HepG2 (cell line): ENCODE data around the gene ATOSB. TPM values are rescaled to one million over a fixed set of nuclear protein-coding genes. Genes with fewer than 3 reads are reported as not detected.

ENCODE experiments used
- BRCA1 ChIP-seq: sonication (generic); formaldehyde crosslinking; IDR thresholded peaks from 2 replicates; pipeline ENCODE4 v1.4.0; 2020; ENCODE audit warnings: missing genetic modification reagents
- ERF ChIP-seq: IDR thresholded peaks from 2 replicates; pipeline ENCODE4 v1.6.1; 2018; ENCODE audit warnings: missing biosample characterization, missing genetic modification reagents
- MYNN ChIP-seq: sonication (generic); formaldehyde crosslinking; IDR thresholded peaks from 2 replicates; pipeline ENCODE4 v1.4.0; 2020; ENCODE audit warnings: mild to moderate bottlenecking, low read depth, missing genetic modification reagents
- RELA ChIP-seq: sonication (generic); formaldehyde crosslinking; IDR thresholded peaks from 2 replicates; pipeline ENCODE4 v1.4.0; 2020; ENCODE audit warnings: missing genetic modification reagents
- RXRA ChIP-seq: sonication (generic); formaldehyde crosslinking; IDR thresholded peaks from 2 replicates; pipeline ENCODE4 v1.5.1; 2020; ENCODE audit warnings: missing genetic modification reagents
- SETDB1 ChIP-seq: sonication (generic); formaldehyde crosslinking; IDR thresholded peaks from 2 replicates; pipeline ENCODE4 v1.5.1; 2020; ENCODE audit warnings: missing genetic modification reagents, mild to moderate bottlenecking, borderline replicate concordance
- SOX6 ChIP-seq, 2 experiments: fragments of 450-650 bp in 1 of 2; sonication (generic) in 1 of 2; formaldehyde crosslinking in 1 of 2; IDR thresholded peaks; 2 replicates each; pipeline versions ENCODE4 v1.4.0 to v1.6.1; 2017 to 2020; ENCODE audit warnings: antibody characterized with exemption in 1 of 2, mild to moderate bottlenecking in 1 of 2, missing genetic modification reagents in 1 of 2
- SP1 ChIP-seq, 2 experiments: fragments of 450-650 bp in 1 of 2; sonication (generic) in 1 of 2; formaldehyde crosslinking in 1 of 2; IDR thresholded peaks; 2 replicates each; pipeline versions ENCODE4 v1.4.0 to v1.6.1; 2016 to 2020; ENCODE audit warnings: missing genetic modification reagents in 1 of 2
- THAP11 ChIP-seq: IDR thresholded peaks from 2 replicates; pipeline ENCODE4 v1.6.1; 2016; ENCODE audit warnings: missing biosample characterization, missing genetic modification reagents
- TMF1 ChIP-seq: sonication (generic); formaldehyde crosslinking; IDR thresholded peaks from 2 replicates; pipeline ENCODE4 v1.8.1; 2022; ENCODE audit warnings: low read depth, missing genetic modification reagents
- ZBTB10 ChIP-seq: sonication (generic); formaldehyde crosslinking; IDR thresholded peaks from 2 replicates; pipeline ENCODE4 v1.4.0; 2020; ENCODE audit warnings: missing genetic modification reagents, borderline replicate concordance
- ZNF547 ChIP-seq: sonication (generic); formaldehyde crosslinking; IDR thresholded peaks from 2 replicates; pipeline ENCODE4 v1.5.1; 2020; ENCODE audit warnings: mild to moderate bottlenecking, missing genetic modification reagents
- ZNF672 ChIP-seq: sonication (generic); formaldehyde crosslinking; IDR thresholded peaks from 2 replicates; pipeline ENCODE4 v1.8.1; 2022; ENCODE audit warnings: missing genetic modification reagents
- ZSCAN12 ChIP-seq: sonication (generic); formaldehyde crosslinking; IDR thresholded peaks from 2 replicates; pipeline ENCODE4 v1.9.0; 2021; ENCODE audit warnings: mild to moderate bottlenecking, missing genetic modification reagents
- polyA plus RNA-seq, 8 experiments: library from polyadenylated mRNA; depleted of rRNA in 3 of 8; stranded (reverse) in 7 of 8; unstranded in 1 of 8; fragments of >200 nt; fragmentation: Illumina TruSeq in 4 of 8; extraction: Trizol in 4 of 8; gene quantifications; 2 replicates each; pipeline versions ENCODE4 v1.2.1 to v1.2.3, GENCODE V29; 2011 to 2016; ENCODE audit warnings: low read depth in 4 of 8, missing spikeins in 1 of 8, mixed read lengths in 1 of 8; ENCODE audit not compliant: insufficient read depth in 1 of 8
- total RNA-seq, 5 experiments: library from RNA; depleted of rRNA; stranded (reverse); fragments of >200 nt; fragmentation: Illumina TruSeq; extraction: Trizol; gene quantifications; 2 replicates each; pipeline ENCODE4 v1.2.3, GENCODE V29; 2016; ENCODE audit warnings: low read depth in 1 of 5
- TF ChIP-seq, protein P1 (sequence below), 2 experiments: sonication (generic) in 1 of 2; formaldehyde crosslinking in 1 of 2; IDR thresholded peaks; 2 replicates each; pipeline versions ENCODE4 v1.6.1 to v1.9.0; 2014 to 2022; ENCODE audit warnings: antibody characterized with exemption in 1 of 2, borderline replicate concordance in 1 of 2, inconsistent platforms in 1 of 2, low read depth in 1 of 2, missing genetic modification reagents in 1 of 2
- TF ChIP-seq, protein P2 (sequence below): sonication (generic); formaldehyde crosslinking; conservative IDR thresholded peaks from 2 replicates; pipeline ENCODE4 v1.8.1; 2023; ENCODE audit warnings: missing genetic modification reagents

Gene ATOSB
- total and polyA plus RNA-seq, 2 of the 13 experiments (the other 11 are each of a cell fraction or from before 2014, with no cell fraction given) = 1.9 to 6.4 TPM

DNA sequence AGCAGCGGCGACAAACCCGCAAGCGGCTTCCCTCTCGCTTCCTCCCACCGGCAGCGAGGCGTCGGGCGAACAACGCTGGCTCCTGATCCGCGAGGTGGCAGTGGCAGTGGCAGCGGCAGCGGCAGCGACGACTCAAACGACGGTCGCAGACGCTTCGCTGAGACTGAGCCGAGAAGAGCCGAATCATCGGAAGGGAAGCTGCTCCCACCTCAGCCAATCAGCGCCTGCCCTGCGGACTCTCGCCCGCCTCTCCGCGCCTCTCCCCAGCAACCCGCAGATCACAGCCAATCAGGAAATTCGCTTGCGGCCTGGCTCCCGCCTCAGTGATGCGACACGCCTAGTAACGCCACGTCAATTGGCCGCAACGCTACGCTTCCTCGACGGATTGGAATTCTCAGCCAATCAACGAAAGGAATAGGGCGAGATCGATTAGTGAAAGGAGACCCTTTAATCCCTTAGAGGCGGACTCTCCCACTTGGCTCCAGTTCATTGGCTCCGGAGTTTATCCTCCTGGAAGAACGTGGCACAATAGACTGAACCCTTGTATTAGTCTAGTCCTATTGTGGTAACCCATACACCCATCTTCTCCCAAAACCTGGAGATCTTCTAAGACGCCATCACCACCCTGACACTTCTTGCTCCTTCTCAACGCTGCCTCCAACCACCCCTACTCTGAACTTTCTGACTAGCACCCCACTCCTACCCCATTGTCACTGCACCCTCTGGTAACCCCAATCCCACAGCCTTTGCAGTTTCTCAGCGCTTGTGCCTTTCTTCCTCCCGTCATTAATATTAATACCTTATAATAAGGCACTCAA is 43.0 kb downstream of the ATOSB start, which contains the start of gene VCP (continued):
- TF ChIP-seq ZBTB10 (CRISPR knock-in tag) (no peak), RELA (peak; percentile 62; the same call in 1 of the 2 replicates), TMF1 (CRISPR knock-in tag) (0 out of 2 replicates have a peak, but pooled peaks have one; percentile 27), SOX6 (IDR thresholded peaks at IDR 0.05) (no peak), SOX6 (CRISPR knock-in tag; IDR thresholded peaks at IDR 0.05) (peak; percentile 46; the same call in 1 of the 2 replicates), BRCA1 (CRISPR knock-in tag) (no peak), MYNN (CRISPR knock-in tag) (peak; percentile 48; the same call in 1 of the 2 replicates), ZNF547 (CRISPR knock-in tag) (no peak; the same call in 1 of the 2 replicates), ERF (CRISPR knock-in tag) (peak; percentile 68; the same call in 1 of the 2 replicates), SP1 (IDR thresholded peaks at IDR 0.05) (no peak), SP1 (CRISPR knock-in tag; IDR thresholded peaks at IDR 0.05) (peak; percentile 56), ZSCAN12 (CRISPR knock-in tag) (no peak), RXRA (CRISPR knock-in tag) (0 out of 2 replicates have a peak, but pooled peaks have one; percentile 11), THAP11 (CRISPR knock-in tag) (peak; percentile 76), SETDB1 (CRISPR knock-in tag) (no peak), ZNF672 (no peak)
- TF ChIP-seq, protein P1, sequence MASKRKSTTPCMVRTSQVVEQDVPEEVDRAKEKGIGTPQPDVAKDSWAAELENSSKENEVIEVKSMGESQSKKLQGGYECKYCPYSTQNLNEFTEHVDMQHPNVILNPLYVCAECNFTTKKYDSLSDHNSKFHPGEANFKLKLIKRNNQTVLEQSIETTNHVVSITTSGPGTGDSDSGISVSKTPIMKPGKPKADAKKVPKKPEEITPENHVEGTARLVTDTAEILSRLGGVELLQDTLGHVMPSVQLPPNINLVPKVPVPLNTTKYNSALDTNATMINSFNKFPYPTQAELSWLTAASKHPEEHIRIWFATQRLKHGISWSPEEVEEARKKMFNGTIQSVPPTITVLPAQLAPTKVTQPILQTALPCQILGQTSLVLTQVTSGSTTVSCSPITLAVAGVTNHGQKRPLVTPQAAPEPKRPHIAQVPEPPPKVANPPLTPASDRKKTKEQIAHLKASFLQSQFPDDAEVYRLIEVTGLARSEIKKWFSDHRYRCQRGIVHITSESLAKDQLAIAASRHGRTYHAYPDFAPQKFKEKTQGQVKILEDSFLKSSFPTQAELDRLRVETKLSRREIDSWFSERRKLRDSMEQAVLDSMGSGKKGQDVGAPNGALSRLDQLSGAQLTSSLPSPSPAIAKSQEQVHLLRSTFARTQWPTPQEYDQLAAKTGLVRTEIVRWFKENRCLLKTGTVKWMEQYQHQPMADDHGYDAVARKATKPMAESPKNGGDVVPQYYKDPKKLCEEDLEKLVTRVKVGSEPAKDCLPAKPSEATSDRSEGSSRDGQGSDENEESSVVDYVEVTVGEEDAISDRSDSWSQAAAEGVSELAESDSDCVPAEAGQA (IDR thresholded peaks at IDR 0.05; ENCODE audit: low read depth) = peak; percentile 54; the same call in 1 of the 2 replicates
- TF ChIP-seq, protein P1 (CRISPR knock-in tag; IDR thresholded peaks at IDR 0.05; ENCODE audit: borderline replicate concordance) = no peak
- TF ChIP-seq, protein P2, sequence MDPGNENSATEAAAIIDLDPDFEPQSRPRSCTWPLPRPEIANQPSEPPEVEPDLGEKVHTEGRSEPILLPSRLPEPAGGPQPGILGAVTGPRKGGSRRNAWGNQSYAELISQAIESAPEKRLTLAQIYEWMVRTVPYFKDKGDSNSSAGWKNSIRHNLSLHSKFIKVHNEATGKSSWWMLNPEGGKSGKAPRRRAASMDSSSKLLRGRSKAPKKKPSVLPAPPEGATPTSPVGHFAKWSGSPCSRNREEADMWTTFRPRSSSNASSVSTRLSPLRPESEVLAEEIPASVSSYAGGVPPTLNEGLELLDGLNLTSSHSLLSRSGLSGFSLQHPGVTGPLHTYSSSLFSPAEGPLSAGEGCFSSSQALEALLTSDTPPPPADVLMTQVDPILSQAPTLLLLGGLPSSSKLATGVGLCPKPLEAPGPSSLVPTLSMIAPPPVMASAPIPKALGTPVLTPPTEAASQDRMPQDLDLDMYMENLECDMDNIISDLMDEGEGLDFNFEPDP = no peak
